Activated CD8-positive, alpha-beta memory T cell treated with anti-CD3 and anti-CD28 coated beads, Interleukin-2, amount 50 U/mL, for 24 hours (primary cell): ENCODE data around the gene ACD.

Experiments
- DNase-seq: peaks from one replicate; pipeline ENCODE4 v3.0.0-alpha.2; 2020; ENCODE audit errors: extremely low read depth

ACD gene

GRCh38 chr16:67661886-67662652 lies 2.0 kb upstream of the ACD start:
- DNase-seq = no peak

GRCh38 chr16:67661101-67661761 lies 1.2 kb upstream of the ACD start:
- no peak for DNase-seq

GRCh38 chr16:67660564-67661028 lies 536 bp upstream of the ACD start, which contains the start of gene PARD6A:
Gene PARD6A (plus strand): TSS chr16:67660960. CDS start chr16:67661039, 79 bp downstream.
- DNase-seq = peak; percentile 89

- no peak for DNase-seq
Measured at GRCh38 chr16:67658849-67659674, 998 bp downstream of the ACD start.

- DNase-seq = no peak
Measured at GRCh38 chr16:67657751-67658518, 2.1 kb downstream of the ACD start.

- DNase-seq = no peak
Measured at GRCh38 chr16:67657017-67657608, 2.9 kb downstream of the ACD start.

- DNase-seq = no peak
Measured at GRCh38 chr16:67656344-67657016, 3.6 kb downstream of the ACD start.

GRCh38 chr16:67655363-67655762 lies 4.7 kb downstream of the ACD start:
- DNase-seq = no peak

- no peak for DNase-seq
Measured at GRCh38 chr16:67654403-67654911, 5.6 kb downstream of the ACD start.

GRCh38 chr16:67653789-67654402 lies 6.2 kb downstream of the ACD start:
- no peak for DNase-seq

GRCh38 chr16:67653128-67653788 lies 6.8 kb downstream of the ACD start:
- DNase-seq = no peak

- no peak for DNase-seq
Measured at GRCh38 chr16:67652578-67653127, 7.4 kb downstream of the ACD start.

GRCh38 chr16:67651847-67652246 lies 8.2 kb downstream of the ACD start:
- DNase-seq = no peak

- no peak for DNase-seq
Measured at GRCh38 chr16:67651039-67651438, 9.0 kb downstream of the ACD start.

GRCh38 chr16:67650023-67650422 lies 10.0 kb downstream of the ACD start:
- no peak for DNase-seq

- DNase-seq = no peak
Measured at GRCh38 chr16:67649494-67649931, 10.5 kb downstream of the ACD start.

GRCh38 chr16:67648764-67649407 lies 11.2 kb downstream of the ACD start:
- DNase-seq = no peak

- DNase-seq = no peak
Measured at GRCh38 chr16:67648088-67648763, 11.8 kb downstream of the ACD start.
